ENCODE measurements around the gene PEX14. TPM values are rescaled to one million over a fixed set of nuclear protein-coding genes. Genes with fewer than 3 reads are reported as not detected.

Gene PEX14
- total and polyA plus RNA-seq, 9 of the 15 experiments (the other 6 are each of a cell fraction or from before 2014, with no cell fraction given) = 2.6 to 45.7 (median 22.7) TPM

DNA sequence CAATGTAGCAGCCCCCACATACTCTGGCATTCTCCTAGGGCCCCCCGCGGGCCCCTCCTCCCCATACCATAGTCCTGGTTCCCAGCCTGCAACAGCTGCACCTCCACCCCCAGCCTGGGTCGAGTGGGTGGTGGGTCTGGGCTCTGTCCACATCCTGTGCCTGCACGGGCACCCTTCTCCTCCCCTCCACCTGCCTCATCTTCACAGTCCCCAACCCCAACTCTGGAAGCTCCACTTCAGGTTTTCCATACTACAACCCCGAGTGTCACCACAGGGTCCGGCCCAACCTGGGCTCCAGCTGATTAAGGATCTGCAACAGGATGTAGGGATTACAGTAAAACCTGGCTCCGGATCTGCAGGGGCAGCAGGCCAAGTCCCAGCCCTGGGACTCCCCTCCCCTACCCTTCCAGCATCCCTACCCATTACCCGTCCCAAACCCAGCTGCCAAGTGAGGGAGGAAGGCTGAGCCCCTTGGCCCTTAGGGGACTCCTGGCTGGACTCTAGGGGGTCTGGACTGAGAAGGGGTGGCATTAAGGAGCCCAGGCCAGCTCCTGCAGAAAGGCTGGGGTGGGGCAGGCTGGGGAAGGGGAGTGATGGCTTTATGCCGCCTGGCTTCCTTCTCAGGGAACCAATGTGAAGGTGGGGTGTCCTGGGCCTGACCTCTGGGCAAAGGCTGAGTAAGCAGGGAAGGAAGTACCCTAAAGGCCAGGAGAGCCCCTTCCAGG is 204.9 kb downstream of the PEX14 start (continued):
- TF ChIP-seq, protein P1, sequence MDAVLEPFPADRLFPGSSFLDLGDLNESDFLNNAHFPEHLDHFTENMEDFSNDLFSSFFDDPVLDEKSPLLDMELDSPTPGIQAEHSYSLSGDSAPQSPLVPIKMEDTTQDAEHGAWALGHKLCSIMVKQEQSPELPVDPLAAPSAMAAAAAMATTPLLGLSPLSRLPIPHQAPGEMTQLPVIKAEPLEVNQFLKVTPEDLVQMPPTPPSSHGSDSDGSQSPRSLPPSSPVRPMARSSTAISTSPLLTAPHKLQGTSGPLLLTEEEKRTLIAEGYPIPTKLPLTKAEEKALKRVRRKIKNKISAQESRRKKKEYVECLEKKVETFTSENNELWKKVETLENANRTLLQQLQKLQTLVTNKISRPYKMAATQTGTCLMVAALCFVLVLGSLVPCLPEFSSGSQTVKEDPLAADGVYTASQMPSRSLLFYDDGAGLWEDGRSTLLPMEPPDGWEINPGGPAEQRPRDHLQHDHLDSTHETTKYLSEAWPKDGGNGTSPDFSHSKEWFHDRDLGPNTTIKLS (IDR thresholded peaks at IDR 0.05; ENCODE audit: borderline replicate concordance, low read depth) = no peak
- TF ChIP-seq CREB1 (IDR thresholded peaks at IDR 0.05) = no peak
- TF ChIP-seq CREB1 (CRISPR knock-in tag; IDR thresholded peaks at IDR 0.05) = peak; percentile 68; the same call in 1 of the 2 replicates
- no peak for TF ChIP-seq NBN (IDR thresholded peaks at IDR 0.05; ENCODE audit: low read depth)
- TF ChIP-seq, protein P2, sequence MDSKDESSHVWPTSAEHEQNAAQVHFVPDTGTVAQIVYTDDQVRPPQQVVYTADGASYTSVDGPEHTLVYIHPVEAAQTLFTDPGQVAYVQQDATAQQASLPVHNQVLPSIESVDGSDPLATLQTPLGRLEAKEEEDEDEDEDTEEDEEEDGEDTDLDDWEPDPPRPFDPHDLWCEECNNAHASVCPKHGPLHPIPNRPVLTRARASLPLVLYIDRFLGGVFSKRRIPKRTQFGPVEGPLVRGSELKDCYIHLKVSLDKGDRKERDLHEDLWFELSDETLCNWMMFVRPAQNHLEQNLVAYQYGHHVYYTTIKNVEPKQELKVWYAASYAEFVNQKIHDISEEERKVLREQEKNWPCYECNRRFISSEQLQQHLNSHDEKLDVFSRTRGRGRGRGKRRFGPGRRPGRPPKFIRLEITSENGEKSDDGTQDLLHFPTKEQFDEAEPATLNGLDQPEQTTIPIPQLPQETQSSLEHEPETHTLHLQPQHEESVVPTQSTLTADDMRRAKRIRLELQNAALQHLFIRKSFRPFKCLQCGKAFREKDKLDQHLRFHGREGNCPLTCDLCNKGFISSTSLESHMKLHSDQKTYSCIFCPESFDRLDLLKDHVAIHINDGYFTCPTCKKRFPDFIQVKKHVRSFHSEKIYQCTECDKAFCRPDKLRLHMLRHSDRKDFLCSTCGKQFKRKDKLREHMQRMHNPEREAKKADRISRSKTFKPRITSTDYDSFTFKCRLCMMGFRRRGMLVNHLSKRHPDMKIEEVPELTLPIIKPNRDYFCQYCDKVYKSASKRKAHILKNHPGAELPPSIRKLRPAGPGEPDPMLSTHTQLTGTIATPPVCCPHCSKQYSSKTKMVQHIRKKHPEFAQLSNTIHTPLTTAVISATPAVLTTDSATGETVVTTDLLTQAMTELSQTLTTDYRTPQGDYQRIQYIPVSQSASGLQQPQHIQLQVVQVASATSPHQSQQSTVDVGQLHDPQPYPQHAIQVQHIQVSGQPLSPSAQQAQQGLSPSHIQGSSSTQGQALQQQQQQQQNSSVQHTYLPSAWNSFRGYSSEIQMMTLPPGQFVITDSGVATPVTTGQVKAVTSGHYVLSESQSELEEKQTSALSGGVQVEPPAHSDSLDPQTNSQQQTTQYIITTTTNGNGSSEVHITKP (IDR thresholded peaks at IDR 0.05; ENCODE audit: partially characterized antibody) = no peak
- TF ChIP-seq SMAD1 (IDR thresholded peaks at IDR 0.05; ENCODE audit: low read depth, low read length, partially characterized antibody) = no peak
- TF ChIP-seq RBM34 (IDR thresholded peaks at IDR 0.05; ENCODE audit: borderline replicate concordance, insufficient read depth, low read length) = no peak
- TF ChIP-seq HDAC1 (IDR thresholded peaks at IDR 0.05) = no peak
- TF ChIP-seq, protein P3, sequence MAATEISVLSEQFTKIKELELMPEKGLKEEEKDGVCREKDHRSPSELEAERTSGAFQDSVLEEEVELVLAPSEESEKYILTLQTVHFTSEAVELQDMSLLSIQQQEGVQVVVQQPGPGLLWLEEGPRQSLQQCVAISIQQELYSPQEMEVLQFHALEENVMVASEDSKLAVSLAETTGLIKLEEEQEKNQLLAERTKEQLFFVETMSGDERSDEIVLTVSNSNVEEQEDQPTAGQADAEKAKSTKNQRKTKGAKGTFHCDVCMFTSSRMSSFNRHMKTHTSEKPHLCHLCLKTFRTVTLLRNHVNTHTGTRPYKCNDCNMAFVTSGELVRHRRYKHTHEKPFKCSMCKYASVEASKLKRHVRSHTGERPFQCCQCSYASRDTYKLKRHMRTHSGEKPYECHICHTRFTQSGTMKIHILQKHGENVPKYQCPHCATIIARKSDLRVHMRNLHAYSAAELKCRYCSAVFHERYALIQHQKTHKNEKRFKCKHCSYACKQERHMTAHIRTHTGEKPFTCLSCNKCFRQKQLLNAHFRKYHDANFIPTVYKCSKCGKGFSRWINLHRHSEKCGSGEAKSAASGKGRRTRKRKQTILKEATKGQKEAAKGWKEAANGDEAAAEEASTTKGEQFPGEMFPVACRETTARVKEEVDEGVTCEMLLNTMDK (IDR thresholded peaks at IDR 0.05; ENCODE audit: borderline replicate concordance, insufficient read depth, low read depth, low read length, poor library complexity, severe bottlenecking) = no peak
- no peak for TF ChIP-seq SP2 (IDR thresholded peaks at IDR 0.05; ENCODE audit: extremely low read depth, low read depth, low read length, poor library complexity, severe bottlenecking)
- no peak for TF ChIP-seq TAL1 (IDR thresholded peaks at IDR 0.05)
- TF ChIP-seq DMBX1 (CRISPR knock-in tag; IDR thresholded peaks at IDR 0.05; ENCODE audit: borderline replicate concordance) = no peak
- TF ChIP-seq, protein P4, sequence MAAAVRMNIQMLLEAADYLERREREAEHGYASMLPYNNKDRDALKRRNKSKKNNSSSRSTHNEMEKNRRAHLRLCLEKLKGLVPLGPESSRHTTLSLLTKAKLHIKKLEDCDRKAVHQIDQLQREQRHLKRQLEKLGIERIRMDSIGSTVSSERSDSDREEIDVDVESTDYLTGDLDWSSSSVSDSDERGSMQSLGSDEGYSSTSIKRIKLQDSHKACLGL (CRISPR knock-in tag; IDR thresholded peaks at IDR 0.05; ENCODE audit: borderline replicate concordance, poor library complexity, severe bottlenecking) = no peak
- no peak for TF ChIP-seq RBM14 (IDR thresholded peaks at IDR 0.05; ENCODE audit: borderline replicate concordance, insufficient read depth, low read depth, low read length)
- no peak for TF ChIP-seq GATAD2A (IDR thresholded peaks at IDR 0.05)
- TF ChIP-seq ZNF436 (CRISPR knock-in tag; IDR thresholded peaks at IDR 0.05) = no peak
- no peak for TF ChIP-seq ZNF274 (IDR thresholded peaks at IDR 0.05; ENCODE audit: borderline replicate concordance, low read depth, low read length)
- TF ChIP-seq ETV6 (IDR thresholded peaks at IDR 0.05; ENCODE audit: borderline replicate concordance in 1 of 2, low read depth in 2 of 2, low read length in 1 of 2) = no peak
- TF ChIP-seq ETV6 (CRISPR knock-in tag; IDR thresholded peaks at IDR 0.05; ENCODE audit: borderline replicate concordance) = no peak
- peak; percentile 84 for TF ChIP-seq NFIC (IDR thresholded peaks at IDR 0.05)
